HG02938 (cell line): ENCODE measurements around the gene HBM.
"Not testable (repeated sequence)": the region's sequence is repeated elsewhere in the genome, so short reads cannot be mapped to it uniquely, and the experiment has no call there.

Experiments
- ATAC-seq: cut with Tn5 transposase; IDR thresholded peaks from one replicate; pipeline ENCODE4 v1.9.1; 2021; ENCODE audit warnings: mild to moderate bottlenecking, moderate library complexity; ENCODE audit not compliant: unreplicated experiment

Gene HBM

DNA sequence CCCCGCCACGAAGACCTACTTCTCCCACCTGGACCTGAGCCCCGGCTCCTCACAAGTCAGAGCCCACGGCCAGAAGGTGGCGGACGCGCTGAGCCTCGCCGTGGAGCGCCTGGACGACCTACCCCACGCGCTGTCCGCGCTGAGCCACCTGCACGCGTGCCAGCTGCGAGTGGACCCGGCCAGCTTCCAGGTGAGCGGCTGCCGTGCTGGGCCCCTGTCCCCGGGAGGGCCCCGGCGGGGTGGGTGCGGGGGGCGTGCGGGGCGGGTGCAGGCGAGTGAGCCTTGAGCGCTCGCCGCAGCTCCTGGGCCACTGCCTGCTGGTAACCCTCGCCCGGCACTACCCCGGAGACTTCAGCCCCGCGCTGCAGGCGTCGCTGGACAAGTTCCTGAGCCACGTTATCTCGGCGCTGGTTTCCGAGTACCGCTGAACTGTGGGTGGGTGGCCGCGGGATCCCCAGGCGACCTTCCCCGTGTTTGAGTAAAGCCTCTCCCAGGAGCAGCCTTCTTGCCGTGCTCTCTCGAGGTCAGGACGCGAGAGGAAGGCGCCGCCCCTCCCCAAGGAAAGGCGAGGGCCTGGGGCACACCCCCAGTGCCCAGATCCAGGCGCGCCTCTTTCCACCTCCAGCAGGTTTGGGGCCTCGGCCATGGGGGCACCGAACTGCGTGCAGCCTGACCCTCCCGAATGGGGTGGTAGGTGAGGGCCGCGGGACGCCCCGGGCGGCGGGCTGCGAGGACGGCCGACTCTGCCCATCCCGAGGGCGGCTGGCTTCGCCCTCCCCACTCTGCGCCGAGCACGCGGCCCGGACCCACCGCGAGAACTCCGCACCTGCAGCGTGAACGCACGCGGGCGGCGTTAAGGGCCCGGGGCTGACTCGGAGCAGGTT, 15.1 kb downstream of the HBM start:
- ATAC-seq = no peak

DNA sequence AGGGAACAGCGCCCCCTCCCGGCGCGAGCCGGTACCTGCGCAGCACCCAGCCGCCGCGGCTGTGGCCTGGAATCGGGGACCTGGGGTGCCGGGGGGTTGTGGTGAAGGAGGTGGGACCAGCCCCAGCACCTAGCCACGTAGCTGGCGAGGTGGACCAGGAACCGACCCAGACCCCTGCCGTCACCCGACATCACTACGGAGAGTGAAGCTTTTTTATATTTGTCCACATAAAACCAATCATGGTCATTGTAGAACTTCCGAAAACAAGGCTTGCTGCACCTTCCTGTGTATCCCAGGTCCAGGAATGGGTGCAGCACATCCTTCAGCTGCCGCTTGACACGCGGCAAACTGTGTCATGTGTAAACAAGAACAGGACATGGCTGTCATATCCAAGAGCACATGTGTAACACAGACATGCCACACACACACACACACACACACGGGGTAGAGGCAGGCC, 15.8 kb downstream of the HBM start:
- no peak for ATAC-seq

DNA sequence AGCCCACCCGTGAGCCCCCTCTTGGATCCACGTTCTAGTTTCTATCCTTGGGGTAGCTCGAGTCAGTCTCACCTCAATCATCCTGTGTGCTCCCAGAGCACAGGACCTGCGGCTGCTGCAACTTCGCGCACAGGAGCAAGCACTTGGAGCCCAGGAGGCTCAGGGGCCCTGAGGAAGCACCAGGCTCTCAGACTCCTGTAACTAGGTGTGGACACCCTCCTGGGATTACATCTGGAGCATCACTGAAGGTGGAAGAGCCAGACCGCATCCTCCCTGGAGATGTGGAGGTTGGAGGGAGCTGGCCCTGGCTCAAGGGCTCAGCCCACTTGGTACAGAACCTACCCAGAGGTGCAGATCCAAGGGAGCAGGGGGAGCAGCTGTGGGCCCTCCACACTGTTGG, 17.2 kb downstream of the HBM start:
- ATAC-seq = no peak

DNA sequence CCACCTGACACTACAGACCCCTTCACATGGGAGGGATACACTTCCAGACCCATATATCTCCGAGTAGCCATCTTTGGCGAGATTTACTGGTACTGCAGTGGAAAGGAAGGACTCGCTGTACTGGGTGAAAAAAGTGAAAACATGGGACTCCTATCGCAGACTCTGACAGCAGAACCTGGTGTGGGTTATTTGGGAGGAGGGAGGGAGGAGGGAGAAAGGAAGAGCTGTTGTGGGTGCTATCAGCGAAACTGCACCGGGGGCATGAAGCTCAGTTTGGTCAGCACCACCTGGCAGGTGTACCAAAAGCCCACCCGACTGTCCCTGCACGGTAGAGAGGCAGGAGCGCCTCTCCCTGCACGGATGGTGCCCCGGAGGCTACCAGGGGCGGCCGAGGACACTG, 19.4 kb downstream of the HBM start:
- no peak for ATAC-seq

DNA sequence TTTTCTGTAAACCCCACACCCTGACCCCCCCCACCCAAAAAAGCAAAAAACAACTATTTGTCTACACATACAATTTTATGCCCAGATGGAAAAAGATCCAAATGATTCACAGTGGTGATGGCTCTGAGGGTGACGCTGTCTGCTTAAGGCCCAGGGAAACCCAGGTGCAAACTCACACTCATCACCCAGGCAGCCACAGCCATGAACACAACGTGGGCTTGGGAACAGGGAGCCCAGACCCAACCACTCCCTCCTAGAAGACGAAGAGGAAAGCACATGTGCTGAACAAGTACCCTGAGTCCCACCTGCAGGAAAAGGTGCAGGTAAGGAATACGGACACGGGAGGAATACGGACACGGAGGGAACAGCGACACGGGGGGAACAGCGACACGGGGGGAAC, 19.9 kb downstream of the HBM start:
- ATAC-seq = no peak

DNA sequence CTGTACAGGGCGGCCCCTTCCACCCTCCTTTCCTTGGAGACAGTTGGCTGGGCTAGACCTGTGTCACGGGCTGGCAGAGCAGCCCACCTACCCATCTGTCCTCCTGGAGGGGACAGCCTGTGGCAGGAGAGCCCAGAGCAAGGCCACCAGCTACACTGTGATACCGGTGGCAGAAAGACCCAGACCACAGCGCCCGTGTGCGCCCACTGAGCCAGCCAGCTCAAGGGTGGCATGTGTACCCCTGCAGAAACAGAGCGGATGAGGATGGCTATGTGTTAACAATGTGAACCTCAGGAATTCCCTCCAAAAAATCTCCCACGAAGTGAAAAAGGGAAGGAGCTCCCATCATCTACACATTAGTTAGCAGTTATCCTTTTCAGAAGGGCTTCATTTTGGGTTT, 21.6 kb downstream of the HBM start:
- ATAC-seq = no peak

DNA sequence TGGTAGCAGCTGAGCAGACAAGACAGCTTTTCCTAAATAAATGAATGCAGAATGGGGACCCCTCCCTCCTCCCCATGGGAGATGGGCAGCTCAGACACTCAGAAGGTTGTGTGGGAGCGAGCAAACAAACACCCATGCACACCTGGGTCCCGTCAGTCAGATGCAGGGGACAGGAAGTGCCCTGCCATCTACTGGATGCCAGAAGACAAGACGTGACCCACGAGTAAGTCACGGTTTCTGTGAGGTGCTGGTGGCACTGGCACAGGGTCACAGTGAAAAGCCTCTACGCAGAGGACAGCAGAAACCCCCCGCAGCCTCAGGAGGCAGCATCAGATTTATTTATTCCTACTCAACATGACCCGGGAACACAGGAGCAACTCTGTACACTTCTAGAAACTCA, 22.9 kb downstream of the HBM start:
- ATAC-seq = no peak

DNA sequence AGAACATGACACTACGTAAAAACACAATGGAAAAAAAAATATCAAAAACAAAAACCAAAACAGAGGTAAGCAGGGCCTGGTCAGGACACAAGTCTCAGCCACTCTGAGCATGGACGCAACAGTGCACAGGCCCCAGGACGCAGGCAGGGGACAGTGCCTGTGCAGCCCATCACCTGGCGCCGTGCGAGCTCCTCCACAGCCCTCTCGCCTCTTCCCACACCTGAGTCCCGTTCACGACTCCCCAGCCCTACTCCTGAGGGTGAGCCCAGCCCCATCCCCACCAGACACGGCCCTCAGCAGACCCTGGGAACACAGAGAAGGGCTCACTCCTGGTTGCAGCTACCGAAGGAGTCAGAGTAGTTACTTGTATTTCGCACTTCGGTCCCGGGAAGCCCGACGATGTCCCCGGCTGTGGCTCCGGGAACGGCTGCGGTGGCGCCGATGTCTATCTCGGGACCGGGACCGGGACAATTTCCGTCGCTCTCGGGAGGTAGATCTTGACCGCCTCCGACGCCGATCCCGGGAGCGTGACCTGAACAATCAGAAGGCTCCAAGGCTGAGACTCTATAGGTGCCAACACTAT, 23.9 kb downstream of the HBM start:
- no peak for ATAC-seq

DNA sequence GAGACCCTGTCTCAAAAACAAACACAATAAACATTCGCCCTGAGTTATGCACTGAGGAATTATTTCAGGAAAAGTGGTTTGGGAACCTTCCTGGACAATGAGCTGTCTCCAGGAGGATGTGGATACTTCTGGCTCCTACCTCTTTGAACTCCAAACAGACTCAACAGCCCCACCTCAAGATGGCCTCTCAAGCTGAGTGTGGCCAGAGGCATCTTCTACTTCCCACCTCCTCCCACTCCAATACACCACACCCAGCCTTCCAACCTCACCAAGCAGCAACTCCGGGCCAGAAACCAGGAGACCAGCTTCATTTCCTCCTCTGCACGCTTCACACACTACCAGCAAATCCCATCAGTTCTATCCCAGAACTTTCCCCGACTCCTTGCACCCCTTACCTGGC, 26.1 kb downstream of the HBM start:
- ATAC-seq = no peak

DNA sequence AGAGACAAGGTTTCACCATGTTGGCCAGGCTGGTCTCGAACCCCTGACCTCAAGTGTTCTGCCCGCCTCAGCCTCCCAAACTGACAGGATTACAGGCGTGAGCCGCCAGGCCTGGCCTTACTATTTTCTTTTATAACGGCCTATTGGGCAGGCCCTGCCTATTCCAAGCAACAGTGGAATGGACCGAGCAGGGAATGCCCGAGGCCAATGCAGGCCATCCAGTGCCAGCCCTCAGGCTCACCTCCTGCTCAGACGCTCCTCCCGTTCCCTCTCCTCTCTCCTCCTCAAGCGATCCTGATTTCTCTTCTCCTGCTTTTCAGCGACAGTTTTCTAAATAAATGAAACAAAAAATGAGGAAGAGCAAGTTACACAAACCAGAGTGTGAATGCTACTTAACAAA, 26.9 kb downstream of the HBM start:
- ATAC-seq = no peak

DNA sequence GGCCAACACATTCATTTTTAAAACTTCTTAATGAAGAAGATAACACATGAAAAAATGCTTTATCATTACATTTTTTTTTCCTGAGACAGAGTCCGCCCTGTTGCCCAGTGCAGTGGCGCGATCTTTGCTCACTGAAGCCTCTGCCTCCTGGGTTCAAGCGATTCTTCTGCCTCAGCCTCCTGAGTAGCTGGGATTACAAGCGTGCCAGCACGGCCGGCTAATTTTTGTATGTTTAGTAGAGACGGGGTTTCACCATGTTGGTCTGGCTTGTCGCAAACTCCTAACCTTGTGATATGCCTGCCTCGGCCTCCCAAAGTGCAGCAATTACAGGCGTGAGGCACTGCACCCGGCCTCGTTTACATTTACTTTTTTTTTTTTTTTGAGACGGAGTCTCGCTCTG, 27.7 kb downstream of the HBM start:
- no peak for ATAC-seq

DNA sequence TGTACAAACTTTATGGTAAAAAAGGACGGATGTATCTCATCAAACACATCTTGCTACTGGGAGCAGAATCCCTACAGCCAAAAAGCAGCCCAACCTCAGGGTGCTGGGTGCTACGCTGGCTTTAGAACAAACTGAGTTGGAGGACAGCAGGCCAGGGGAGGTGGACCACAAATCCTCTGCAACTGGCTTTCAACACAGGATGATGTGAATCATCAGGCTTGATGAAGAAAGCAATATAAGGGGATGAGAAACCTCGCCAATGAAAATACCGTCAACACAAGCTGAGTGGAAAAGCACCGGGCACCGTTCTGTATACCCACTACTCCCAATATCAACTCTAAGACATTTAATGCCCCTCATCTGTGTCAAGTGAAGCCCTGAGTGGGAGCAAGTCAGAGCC, 28.7 kb downstream of the HBM start:
- ATAC-seq = no peak

DNA sequence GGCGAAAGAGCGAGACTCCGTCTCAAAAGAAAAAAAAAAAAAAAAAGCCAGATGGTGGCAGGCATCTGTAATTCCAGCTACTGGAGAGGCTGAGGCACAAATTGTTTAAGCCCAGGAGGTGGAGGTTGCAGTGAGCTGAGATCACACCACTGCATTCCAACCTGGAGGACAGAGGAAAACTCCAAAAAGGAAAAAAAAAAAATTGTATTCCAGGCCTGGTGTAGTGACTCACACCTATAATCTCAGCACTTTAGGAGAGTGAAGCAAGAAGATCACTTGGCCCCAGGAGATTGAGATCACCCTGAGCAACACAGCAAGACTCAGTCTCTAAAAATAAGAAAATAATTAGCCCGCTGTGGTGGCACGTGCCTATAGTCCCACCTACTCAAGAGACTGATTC, 34.6 kb downstream of the HBM start:
- ATAC-seq = no peak

DNA sequence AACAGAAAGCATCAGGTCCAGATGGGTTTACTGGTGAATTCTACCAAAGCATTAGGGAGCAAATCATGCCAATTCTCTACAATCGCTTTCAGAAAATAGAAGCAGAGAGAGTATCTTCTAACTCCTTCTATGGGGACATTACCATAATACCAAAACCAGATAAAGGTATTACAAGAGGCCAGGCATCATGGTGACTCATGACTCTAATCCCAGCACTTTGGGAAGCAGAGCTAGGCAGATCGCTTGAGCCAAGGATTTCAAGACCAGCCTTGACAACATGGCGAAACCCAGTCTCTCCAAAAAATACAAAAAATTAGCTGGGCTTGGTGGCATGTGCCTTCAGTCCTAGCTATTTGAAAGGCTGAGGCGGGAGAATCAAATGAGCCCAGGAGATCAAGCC, 37.5 kb downstream of the HBM start:
- no peak for ATAC-seq

DNA sequence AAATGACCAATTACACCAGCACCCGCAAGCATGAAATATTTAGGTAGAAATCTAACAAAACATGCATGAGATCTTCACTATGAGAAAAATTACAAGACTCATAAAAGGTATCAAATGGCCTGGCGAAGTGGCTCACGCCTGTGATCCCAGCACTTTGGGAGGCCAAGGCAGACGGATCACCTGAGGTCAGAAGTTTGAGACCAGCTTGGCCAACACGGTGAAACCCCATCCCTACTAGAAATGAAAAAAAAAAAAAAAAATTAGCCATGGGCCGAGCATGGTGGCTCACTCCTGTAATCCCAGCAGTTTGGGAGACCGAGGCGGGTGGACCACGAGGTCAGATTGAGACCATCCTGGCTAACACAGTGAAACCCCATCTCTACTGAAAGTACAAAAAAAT, 38.3 kb downstream of the HBM start:
- not testable (repeated sequence) for ATAC-seq

DNA sequence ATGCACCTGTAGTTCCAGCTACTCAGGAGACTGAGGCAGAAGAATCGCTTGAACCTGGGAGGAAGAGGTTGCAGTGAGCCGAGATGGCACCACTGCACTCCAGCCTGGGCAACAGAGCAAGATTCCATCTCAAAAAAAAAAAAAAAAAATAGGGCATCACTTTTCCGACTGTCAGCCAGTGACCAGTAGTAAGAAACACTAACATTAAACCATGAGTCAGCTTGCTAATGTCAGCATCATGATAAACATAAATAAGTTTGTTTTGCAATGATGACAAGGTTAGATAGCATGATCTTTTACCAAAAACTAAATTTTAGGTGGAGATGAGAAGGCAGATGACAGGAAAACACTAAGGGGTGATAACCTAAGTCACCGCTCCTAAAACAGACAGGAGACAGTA, 43.6 kb downstream of the HBM start:
- ATAC-seq = not testable (repeated sequence)

DNA sequence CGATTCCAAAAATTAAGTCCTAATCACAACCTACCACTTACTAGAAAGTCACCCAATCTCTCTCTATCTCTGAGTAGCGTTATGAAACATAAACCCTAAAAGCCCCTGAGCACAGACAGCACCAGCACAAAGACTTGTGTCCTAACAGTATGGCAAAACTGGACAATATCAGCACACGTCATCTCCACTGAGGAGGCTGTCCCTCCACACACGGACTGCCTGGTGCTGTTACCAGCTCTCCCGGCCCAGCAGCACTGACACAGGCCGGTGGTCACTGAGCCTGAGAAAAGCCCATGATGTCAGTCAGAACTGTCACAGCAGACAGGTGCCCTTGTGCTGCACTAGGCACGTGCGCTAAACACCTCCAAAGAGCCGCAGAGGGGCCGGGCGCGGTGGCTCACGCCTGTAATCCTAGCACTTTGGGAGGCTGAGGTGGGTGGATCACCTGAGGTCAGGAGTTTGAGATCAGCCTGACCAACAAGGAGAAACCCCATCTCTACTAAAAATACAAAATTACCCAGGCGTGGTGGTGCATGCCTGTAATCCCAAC, 45.9 kb downstream of the HBM start:
- ATAC-seq = not testable (repeated sequence)

DNA sequence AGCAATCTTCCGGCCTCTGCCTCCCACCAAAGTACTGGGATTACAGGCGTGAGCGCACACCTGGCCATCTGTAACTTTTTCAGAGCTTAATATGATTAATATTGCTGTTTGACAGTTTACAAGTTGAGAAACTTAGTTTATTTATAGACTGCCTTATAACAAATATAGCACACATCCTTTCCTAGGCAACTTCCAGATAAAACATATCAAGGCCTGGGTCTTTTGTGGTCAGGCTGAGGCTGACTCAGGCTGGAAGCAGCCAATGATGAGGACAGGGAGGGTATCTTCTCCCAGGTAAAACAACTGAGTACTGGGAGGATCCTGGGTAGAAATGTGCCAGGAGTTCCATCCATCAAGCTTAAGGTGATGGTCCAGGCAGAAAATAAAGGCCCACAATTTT, 47.2 kb downstream of the HBM start:
- no peak for ATAC-seq
